Measurements from ENCODE around the gene KIAA1191.

DNA sequence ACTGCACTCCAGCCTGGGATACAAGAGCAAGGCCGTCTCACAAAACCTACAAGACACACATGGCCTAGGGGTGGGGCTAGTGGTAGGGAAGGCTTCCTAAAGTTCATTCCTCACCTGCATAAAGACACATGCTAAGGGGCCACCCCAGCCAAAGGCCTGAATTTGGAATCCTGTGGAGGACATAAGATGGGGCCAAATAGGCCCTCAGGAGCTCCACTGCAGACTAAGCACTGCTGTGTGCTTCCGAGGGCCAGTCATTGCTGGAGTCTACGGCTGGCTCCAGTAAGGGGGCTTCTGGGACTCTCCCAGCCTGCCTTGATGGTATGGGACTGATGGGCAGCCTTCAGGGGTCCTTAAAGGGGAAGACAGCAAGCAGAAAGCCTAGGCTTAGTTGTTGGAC is 21.2 kb upstream of the KIAA1191 start:
- TF ChIP-seq CTCF (IDR thresholded peaks at IDR 0.05 in 2 of 3, conservative IDR thresholded peaks at IDR 0.05 in 1 of 3; ENCODE audit: borderline replicate concordance in 1 of 3, insufficient read depth in 1 of 3, low read depth in 2 of 3, low read length in 2 of 3) (no peak), RAD21 (IDR thresholded peaks at IDR 0.05; ENCODE audit: low read depth) (no peak), FOSL1 (IDR thresholded peaks at IDR 0.05; ENCODE audit: low read depth) (no peak), POLR2AphosphoS5 (IDR thresholded peaks at IDR 0.05; ENCODE audit: low read depth, low read length) (no peak), EZH2phosphoT487 (IDR thresholded peaks at IDR 0.05; ENCODE audit: borderline replicate concordance) (no peak)
